Loucy (cell line): ENCODE results near the gene KIFC3.

ENCODE experiments used
- H2AFZ ChIP-seq: fragments of 200-600 bp; sonication (generic); 2 replicates; pipeline ENCODE4 v1.6.0; 2016; ENCODE audit warnings: antibody characterized with exemption, mild to moderate bottlenecking, low read length, moderate library complexity
- H3F3A ChIP-seq: fragments of 200-600 bp; 2 replicates; pipeline ENCODE4 v1.6.0; 2016; ENCODE audit warnings: antibody characterized with exemption, low read depth, mild to moderate bottlenecking
- H3K27me3 ChIP-seq: fragments of 200-600 bp; sonication (generic); 2 replicates; pipeline ENCODE4 v1.6.1; 2014; ENCODE audit warnings: low read length, mild to moderate bottlenecking; ENCODE audit not compliant: insufficient read depth, poor library complexity, severe bottlenecking
- H3K36me3 ChIP-seq: fragments of 200-600 bp; sonication (generic); 2 replicates; pipeline ENCODE4 v1.6.1; 2016; ENCODE audit warnings: low read length; ENCODE audit not compliant: insufficient read depth
- H3K4me1 ChIP-seq: fragments of 200-600 bp; sonication (generic); 2 replicates; pipeline ENCODE4 v1.5.1; 2014; ENCODE audit warnings: low read length, mild to moderate bottlenecking; ENCODE audit not compliant: insufficient read depth, poor library complexity, severe bottlenecking
- H3K4me2 ChIP-seq: fragments of 200-600 bp; sonication (generic); 2 replicates; pipeline ENCODE4 v1.6.0; 2014; ENCODE audit warnings: antibody characterized with exemption, low read length, low read depth, mild to moderate bottlenecking; ENCODE audit not compliant: poor library complexity, severe bottlenecking
- H3K4me3 ChIP-seq: fragments of 200-600 bp; sonication (generic); 2 replicates; pipeline ENCODE4 v1.5.1; 2014; ENCODE audit warnings: low read length, mild to moderate bottlenecking, mixed read lengths; ENCODE audit not compliant: poor library complexity, severe bottlenecking
- H3K79me2 ChIP-seq: fragments of 200-600 bp; sonication (generic); 2 replicates; pipeline ENCODE4 v1.6.1; 2014; ENCODE audit warnings: low read length; ENCODE audit not compliant: insufficient read depth
- H3K9ac ChIP-seq: fragments of 200-600 bp; sonication (generic); 2 replicates; pipeline ENCODE4 v1.6.0; 2014; ENCODE audit warnings: mild to moderate bottlenecking, low read depth, low read length, moderate library complexity; ENCODE audit not compliant: poor library complexity, severe bottlenecking
- H3K9me2 ChIP-seq: fragments of 200-600 bp; sonication (generic); replicated peaks from 2 replicates; pipeline ENCODE4 v1.6.1; 2016; ENCODE audit warnings: low read depth, low read length, mixed read lengths
- H3K9me3 ChIP-seq: fragments of 200-600 bp; sonication (generic); 2 replicates; pipeline ENCODE4 v1.6.1; 2014; ENCODE audit warnings: mild to moderate bottlenecking, antibody characterized with exemption, low read length, low read depth; ENCODE audit not compliant: insufficient read depth
- H4K20me1 ChIP-seq: fragments of 200-600 bp; sonication (generic); 2 replicates; pipeline ENCODE4 v1.6.0; 2014; ENCODE audit warnings: antibody characterized with exemption, low read length, mild to moderate bottlenecking; ENCODE audit not compliant: insufficient read depth, poor library complexity, severe bottlenecking
- EZH2phosphoT487 ChIP-seq: fragments of 200-600 bp; IDR thresholded peaks from 2 replicates; pipeline ENCODE4 v1.6.1; 2018; ENCODE audit warnings: antibody characterized with exemption, mild to moderate bottlenecking, moderate library complexity, borderline replicate concordance
- TF ChIP-seq, protein P1 (sequence below): fragments of 200-600 bp; sonication (generic); conservative IDR thresholded peaks from 2 replicates; pipeline ENCODE4 v1.5.1; 2014; ENCODE audit warnings: mild to moderate bottlenecking, antibody characterized with exemption, low read length

Gene KIFC3

DNA sequence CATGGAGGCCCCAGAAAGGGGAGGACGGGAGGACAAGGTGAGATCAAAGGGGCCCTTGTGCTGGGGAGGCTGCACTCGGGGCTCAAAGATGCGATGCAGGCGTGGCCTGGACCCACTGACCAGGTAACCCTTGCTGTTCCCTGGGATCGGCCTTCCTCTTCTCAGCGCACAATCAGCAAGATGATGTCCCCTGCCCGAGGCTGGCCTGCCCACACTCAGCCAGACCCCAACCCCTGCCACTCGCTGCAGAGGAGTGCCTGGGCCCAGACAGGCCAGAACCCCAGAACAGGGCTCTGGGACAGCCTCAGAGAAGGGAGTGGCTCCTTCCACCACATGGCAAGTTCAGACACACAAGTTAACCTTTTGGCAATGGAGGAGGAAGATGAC is 14.8 kb downstream of the KIFC3 start:
- Histone ChIP-seq H2AFZ (no peak overlapping the region), H3K36me3 (no peaks in the 10 kb centered on the region), H3K4me1 (peaks cover 18% of the 10 kb centered on the region), H3K9ac (no peak overlapping the region), H3K27me3 (no peaks in the 10 kb centered on the region), H3K9me2 (no peaks in the 10 kb centered on the region), H4K20me1 (no peaks in the 10 kb centered on the region), H3K9me3 (no peaks in the 10 kb centered on the region), H3F3A (0 out of 2 replicates have a peak, but pooled peaks cover 3% of the 10 kb centered on the region), H3K4me2 (no peak overlapping the region), H3K4me3 (no peak overlapping the region), H3K79me2 (no peaks in the 10 kb centered on the region)
- TF ChIP-seq EZH2phosphoT487, result no peak
- TF ChIP-seq, protein P1, sequence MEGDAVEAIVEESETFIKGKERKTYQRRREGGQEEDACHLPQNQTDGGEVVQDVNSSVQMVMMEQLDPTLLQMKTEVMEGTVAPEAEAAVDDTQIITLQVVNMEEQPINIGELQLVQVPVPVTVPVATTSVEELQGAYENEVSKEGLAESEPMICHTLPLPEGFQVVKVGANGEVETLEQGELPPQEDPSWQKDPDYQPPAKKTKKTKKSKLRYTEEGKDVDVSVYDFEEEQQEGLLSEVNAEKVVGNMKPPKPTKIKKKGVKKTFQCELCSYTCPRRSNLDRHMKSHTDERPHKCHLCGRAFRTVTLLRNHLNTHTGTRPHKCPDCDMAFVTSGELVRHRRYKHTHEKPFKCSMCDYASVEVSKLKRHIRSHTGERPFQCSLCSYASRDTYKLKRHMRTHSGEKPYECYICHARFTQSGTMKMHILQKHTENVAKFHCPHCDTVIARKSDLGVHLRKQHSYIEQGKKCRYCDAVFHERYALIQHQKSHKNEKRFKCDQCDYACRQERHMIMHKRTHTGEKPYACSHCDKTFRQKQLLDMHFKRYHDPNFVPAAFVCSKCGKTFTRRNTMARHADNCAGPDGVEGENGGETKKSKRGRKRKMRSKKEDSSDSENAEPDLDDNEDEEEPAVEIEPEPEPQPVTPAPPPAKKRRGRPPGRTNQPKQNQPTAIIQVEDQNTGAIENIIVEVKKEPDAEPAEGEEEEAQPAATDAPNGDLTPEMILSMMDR, result no peak

DNA sequence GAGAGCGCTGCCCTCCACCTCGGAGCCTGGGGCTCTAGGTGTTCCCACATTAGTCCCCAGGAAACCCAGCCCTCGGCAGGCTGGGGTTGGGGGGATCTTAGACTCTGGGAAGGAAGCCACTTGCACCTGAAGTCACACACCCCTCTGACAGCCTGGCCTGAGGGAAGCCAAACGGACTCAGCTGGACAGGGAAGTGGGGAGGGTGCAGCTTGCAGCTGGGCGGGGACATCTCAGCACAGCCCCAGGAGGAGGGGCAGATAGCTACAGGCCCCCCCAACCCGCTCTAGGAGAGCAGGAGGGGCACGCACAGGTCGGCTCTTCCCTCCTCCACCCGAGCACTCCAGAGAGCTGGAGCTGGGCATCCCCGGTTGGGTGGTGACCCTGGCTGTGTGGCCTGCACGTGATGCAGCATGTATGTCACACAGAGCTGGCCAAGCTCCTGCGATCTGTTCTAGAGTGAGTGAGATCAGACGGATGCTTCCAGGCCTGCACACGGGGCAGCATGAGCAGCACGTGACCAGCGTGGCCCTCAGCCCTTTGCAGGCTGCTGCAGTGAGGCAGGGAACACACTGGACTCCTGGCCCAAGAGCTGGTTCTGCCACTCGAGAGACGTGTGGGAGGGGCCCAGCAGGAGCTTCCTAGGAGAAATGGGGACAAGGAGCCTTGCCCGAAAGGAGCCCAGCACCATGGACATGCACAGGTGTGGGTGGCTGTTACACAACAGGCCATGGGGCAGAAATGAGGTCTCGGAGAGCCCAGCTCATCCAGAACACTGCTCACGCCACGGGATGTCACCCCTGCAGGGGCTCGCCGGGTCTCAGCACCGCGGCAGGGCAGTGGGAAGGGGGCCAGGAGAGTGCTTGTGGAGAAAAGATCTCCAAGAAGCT is 15.4 kb downstream of the KIFC3 start:
- H4K20me1 ChIP-seq, result no peaks in the 10 kb centered on the region
- H3K36me3 ChIP-seq, result no peaks in the 10 kb centered on the region

DNA sequence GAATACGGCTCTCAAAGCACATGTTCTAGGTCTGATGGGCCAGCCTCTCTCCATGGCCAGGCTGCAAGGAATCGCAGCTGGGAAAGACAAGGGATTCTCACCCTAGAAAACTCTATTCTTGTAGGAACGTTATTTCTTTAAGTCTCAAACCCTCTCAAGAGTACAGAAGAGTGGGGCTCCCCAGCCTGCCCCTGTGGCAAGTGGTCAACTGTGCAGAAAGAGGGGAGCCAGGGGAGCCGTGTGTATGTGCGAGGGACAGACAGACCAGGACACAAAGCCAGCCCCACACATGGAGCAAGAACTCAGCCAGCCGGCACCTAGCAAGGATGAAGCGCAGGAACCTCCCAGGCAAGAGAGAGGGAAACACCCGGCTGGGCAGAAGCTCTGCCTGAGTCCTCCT is 16.4 kb downstream of the KIFC3 start:
- Histone ChIP-seq H3K27me3 (no peaks in the 10 kb centered on the region), H3K4me1 (peaks cover 6% of the 10 kb centered on the region), H3K4me2 (no peak overlapping the region), H3F3A (0 out of 2 replicates have a peak, but pooled peaks cover 3% of the 10 kb centered on the region), H2AFZ (no peak overlapping the region), H4K20me1 (no peaks in the 10 kb centered on the region), H3K9me2 (no peaks in the 10 kb centered on the region), H3K36me3 (no peaks in the 10 kb centered on the region), H3K79me2 (no peaks in the 10 kb centered on the region), H3K9ac (no peak overlapping the region), H3K4me3 (no peak overlapping the region), H3K9me3 (no peaks in the 10 kb centered on the region)
- TF ChIP-seq, protein P1, result no peak
- no peak for TF ChIP-seq EZH2phosphoT487

More for the DNA sequence above, 15.4 kb downstream of the KIFC3 start:
- H3F3A ChIP-seq, result 0 out of 2 replicates have a peak, but pooled peaks cover 3% of the 10 kb centered on the region
- no peaks in the 10 kb centered on the region for H3K9me3 ChIP-seq
- H3K9ac ChIP-seq, result no peak overlapping the region
- H3K4me2 ChIP-seq, result no peak overlapping the region
- H2AFZ ChIP-seq, result no peak overlapping the region
- H3K27me3 ChIP-seq, result no peaks in the 10 kb centered on the region
- H3K4me3 ChIP-seq, result no peak overlapping the region
- peaks cover 16% of the 10 kb centered on the region for H3K4me1 ChIP-seq
- no peaks in the 10 kb centered on the region for H3K9me2 ChIP-seq
- H3K79me2 ChIP-seq, result no peaks in the 10 kb centered on the region
- TF ChIP-seq EZH2phosphoT487, result no peak
- TF ChIP-seq, protein P1, result no peak
